Stomach (tissue), 4 donors: Measurements from ENCODE around the gene PEPD.

Source experiments
- POLR2A ChIP-seq, 4 donors: fragments of 450-650 bp; IDR thresholded peaks; one replicate each; pipeline ENCODE4 v1.6.1; 2016; ENCODE audit warnings: antibody characterized with exemption in 4 of 4, control low read depth in 2 of 4, mild to moderate bottlenecking in 1 of 4, moderate library complexity in 1 of 4
- TF ChIP-seq, protein P1 (sequence below), 7 experiments: fragments of 450-650 bp in 4 of 7; fragments of 200-600 bp in 3 of 7; sonication (generic) in 3 of 7; IDR thresholded peaks; one replicate each; pipeline ENCODE4 v1.5.1; 2016 to 2019; ENCODE audit warnings: antibody characterized with exemption in 7 of 7, control low read depth in 2 of 7, mild to moderate bottlenecking in 1 of 7

DNA sequence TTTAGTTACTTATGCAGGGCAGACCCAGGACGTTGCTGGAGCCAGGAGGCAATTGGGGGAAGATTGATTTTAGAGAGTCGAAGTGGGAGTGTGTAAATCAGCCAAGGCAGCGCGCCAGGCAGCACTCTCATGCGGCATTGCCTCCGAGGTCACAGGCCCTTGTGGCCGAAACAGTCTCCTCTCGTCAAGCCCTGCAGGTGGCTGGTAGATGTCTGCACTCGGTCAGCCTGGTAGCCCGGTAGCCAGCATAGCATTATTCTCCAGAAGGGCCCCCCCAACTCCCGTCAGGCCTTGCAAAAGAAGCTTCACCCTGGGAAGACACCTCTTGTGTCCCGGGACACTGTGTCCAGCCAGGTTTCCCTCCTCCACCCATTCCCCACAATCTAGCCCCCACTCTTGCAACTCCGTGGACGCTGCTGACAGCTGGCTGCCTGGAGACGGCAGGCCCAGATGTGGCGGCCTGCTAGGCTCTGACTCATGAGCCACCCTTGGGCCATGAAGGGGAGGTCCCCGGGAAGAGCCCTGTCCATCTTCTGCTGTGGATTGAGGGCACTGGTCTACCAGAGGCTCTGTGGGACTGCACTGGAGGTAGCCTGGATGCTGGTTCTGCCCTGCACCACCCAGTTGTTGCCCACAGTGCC is 2.6 kb upstream of the PEPD start:
- no peak for TF ChIP-seq POLR2A (IDR thresholded peaks at IDR 0.05)
- TF ChIP-seq, protein P1, sequence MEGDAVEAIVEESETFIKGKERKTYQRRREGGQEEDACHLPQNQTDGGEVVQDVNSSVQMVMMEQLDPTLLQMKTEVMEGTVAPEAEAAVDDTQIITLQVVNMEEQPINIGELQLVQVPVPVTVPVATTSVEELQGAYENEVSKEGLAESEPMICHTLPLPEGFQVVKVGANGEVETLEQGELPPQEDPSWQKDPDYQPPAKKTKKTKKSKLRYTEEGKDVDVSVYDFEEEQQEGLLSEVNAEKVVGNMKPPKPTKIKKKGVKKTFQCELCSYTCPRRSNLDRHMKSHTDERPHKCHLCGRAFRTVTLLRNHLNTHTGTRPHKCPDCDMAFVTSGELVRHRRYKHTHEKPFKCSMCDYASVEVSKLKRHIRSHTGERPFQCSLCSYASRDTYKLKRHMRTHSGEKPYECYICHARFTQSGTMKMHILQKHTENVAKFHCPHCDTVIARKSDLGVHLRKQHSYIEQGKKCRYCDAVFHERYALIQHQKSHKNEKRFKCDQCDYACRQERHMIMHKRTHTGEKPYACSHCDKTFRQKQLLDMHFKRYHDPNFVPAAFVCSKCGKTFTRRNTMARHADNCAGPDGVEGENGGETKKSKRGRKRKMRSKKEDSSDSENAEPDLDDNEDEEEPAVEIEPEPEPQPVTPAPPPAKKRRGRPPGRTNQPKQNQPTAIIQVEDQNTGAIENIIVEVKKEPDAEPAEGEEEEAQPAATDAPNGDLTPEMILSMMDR (IDR thresholded peaks at IDR 0.05) = no peak
